ENCODE measurements around the gene GGT5. TPM values are rescaled to one million over a fixed set of nuclear protein-coding genes. Genes with fewer than 3 reads are reported as not detected.

Gene GGT5
- total and polyA plus RNA-seq, 4 experiments from 2014 or later = not detected

GRCh38 chr22:24180316-24181087 is 64.4 kb downstream of the GGT5 start:
- Histone ChIP-seq H3K27me3 (ENCODE audit: insufficient read depth, low read length) (no peaks in the 10 kb centered on the region), H3K4me3 (ENCODE audit: low read length in 2 of 2) (no peak overlapping the region), H3K9me3 (ENCODE audit: control insufficient read depth in 1 of 2, low read length in 2 of 2) (no peaks in the 10 kb centered on the region), H3K36me3 (ENCODE audit: insufficient read depth, low read length) (peaks cover 11% of the 10 kb centered on the region), H3K27ac (ENCODE audit: low read depth, low read length) (no peak overlapping the region), H3K4me1 (ENCODE audit: insufficient read depth, low read length) (no peaks in the 10 kb centered on the region)
- H3K36me3 Mint-ChIP-seq = peaks cover 0 to 18% of the 10 kb centered on the region in 2 donors
- no peaks in the 10 kb centered on the region for H3K27me3 Mint-ChIP-seq
- DNase-seq = peak in 1 of 5 donors; percentile 5
- H3K4me1 Mint-ChIP-seq = no peaks in the 10 kb centered on the region
- POLR2A ChIA-PET (ENCODE audit: partially characterized antibody) = interaction anchor here (1.1 to 1.8 kb wide), 3 partner anchors 23 to 26 kb away, joined by 3 to 8 read pairs (median 3); no protein-coding TSS in a partner anchor
- H3K27ac Mint-ChIP-seq = no peak overlapping the region
- CTCF ChIA-PET (ENCODE audit: partially characterized antibody) = interaction anchor here (1.6 to 3.0 kb wide), 2 partner anchors 8 to 48 kb away, joined by 3 to 11 read pairs; no protein-coding TSS in a partner anchor
- H3K4me3 Mint-ChIP-seq = no peak overlapping the region
- intact Hi-C loops (cut with micrococcal nuclease) = no loop called here
- no peaks in the 10 kb centered on the region for H3K9me3 Mint-ChIP-seq

- peak in 1 of 5 donors; percentile 15 for DNase-seq
- H3K4me1 Mint-ChIP-seq = no peaks in the 10 kb centered on the region
- Histone ChIP-seq H3K4me1 (ENCODE audit: insufficient read depth, low read length) (no peaks in the 10 kb centered on the region), H3K27me3 (ENCODE audit: insufficient read depth, low read length) (no peaks in the 10 kb centered on the region), H3K27ac (ENCODE audit: low read depth, low read length) (no peak overlapping the region), H3K36me3 (ENCODE audit: insufficient read depth, low read length) (peaks cover 18% of the 10 kb centered on the region), H3K9me3 (ENCODE audit: control insufficient read depth in 1 of 2, low read length in 2 of 2) (no peaks in the 10 kb centered on the region), H3K4me3 (ENCODE audit: low read length in 2 of 2) (no peak overlapping the region)
- intact Hi-C loops (cut with micrococcal nuclease) = no loop called here
- no peak overlapping the region for H3K4me3 Mint-ChIP-seq
- peaks cover 0 to 27% of the 10 kb centered on the region in 2 donors for H3K36me3 Mint-ChIP-seq
- H3K27ac Mint-ChIP-seq = peak overlapping the region in 4 of 7 donors; percentile 25 to 66 (median 42)
- CTCF ChIA-PET (ENCODE audit: partially characterized antibody) = interaction anchor here (1.0 to 3.0 kb wide), 2 partner anchors 23 to 47 kb away, joined by 4 to 11 read pairs; no protein-coding TSS in a partner anchor
- POLR2A ChIA-PET (ENCODE audit: partially characterized antibody) = interaction anchor here (1.2 to 1.8 kb wide), 3 partner anchors 23 to 63 kb away, joined by 3 to 8 read pairs (median 3); no protein-coding TSS in a partner anchor
- H3K9me3 Mint-ChIP-seq = no peaks in the 10 kb centered on the region
- H3K27me3 Mint-ChIP-seq = no peaks in the 10 kb centered on the region
These were observed 65.2 kb downstream of the GGT5 start for GRCh38 chr22:24179478-24180210.

- no peak overlapping the region for H3K4me3 ChIP-seq (ENCODE audit: low read length in 2 of 2)
- Mint-ChIP-seq H3K4me3 (no peak overlapping the region), H3K9me3 (no peaks in the 10 kb centered on the region), H3K4me1 (no peaks in the 10 kb centered on the region), H3K36me3 (peaks cover 0 to 30% of the 10 kb centered on the region in 2 donors), H3K27me3 (no peaks in the 10 kb centered on the region), H3K27ac (peak overlapping the region in 2 of 7 donors; percentile 3 to 55)
- no peak overlapping the region for H3K27ac ChIP-seq (ENCODE audit: low read depth, low read length)
- peak in 1 of 5 donors; percentile 31 for DNase-seq
- CTCF ChIA-PET (ENCODE audit: partially characterized antibody) = interaction anchor here (0.9 to 3.0 kb wide), 3 partner anchors 22 to 46 kb away, joined by 3 to 11 read pairs (median 4); no protein-coding TSS in a partner anchor
- H3K27me3 ChIP-seq (ENCODE audit: insufficient read depth, low read length) = no peaks in the 10 kb centered on the region
- intact Hi-C loops (cut with micrococcal nuclease) = no loop called here
- H3K36me3 ChIP-seq (ENCODE audit: insufficient read depth, low read length) = peaks cover 19% of the 10 kb centered on the region
- H3K4me1 ChIP-seq (ENCODE audit: insufficient read depth, low read length) = no peaks in the 10 kb centered on the region
- POLR2A ChIA-PET (ENCODE audit: partially characterized antibody) = interaction anchor here (1.2 to 1.3 kb wide), 2 partner anchors 22 to 64 kb away, joined by 3 to 8 read pairs; no protein-coding TSS in a partner anchor
- no peaks in the 10 kb centered on the region for H3K9me3 ChIP-seq (ENCODE audit: control insufficient read depth in 1 of 2, low read length in 2 of 2)
These were observed 66.1 kb downstream of the GGT5 start for GRCh38 chr22:24178502-24179440.

GRCh38 chr22:24178021-24178431 is 66.9 kb downstream of the GGT5 start:
- Mint-ChIP-seq H3K27me3 (no peaks in the 10 kb centered on the region), H3K4me3 (no peak overlapping the region), H3K4me1 (no peaks in the 10 kb centered on the region), H3K36me3 (peaks cover 0 to 38% of the 10 kb centered on the region in 2 donors), H3K27ac (no peak overlapping the region), H3K9me3 (no peaks in the 10 kb centered on the region)
- Histone ChIP-seq H3K9me3 (ENCODE audit: control insufficient read depth in 1 of 2, low read length in 2 of 2) (no peaks in the 10 kb centered on the region), H3K27ac (ENCODE audit: low read depth, low read length) (no peak overlapping the region), H3K36me3 (ENCODE audit: insufficient read depth, low read length) (peaks cover 23% of the 10 kb centered on the region), H3K27me3 (ENCODE audit: insufficient read depth, low read length) (no peaks in the 10 kb centered on the region), H3K4me1 (ENCODE audit: insufficient read depth, low read length) (no peaks in the 10 kb centered on the region), H3K4me3 (ENCODE audit: low read length in 2 of 2) (no peak overlapping the region)
- peak in 1 of 5 donors; percentile 7 for DNase-seq
- ChIA-PET CTCF (ENCODE audit: partially characterized antibody) (interaction anchor here (0.9 to 8.0 kb wide), 3 partner anchors 23 to 46 kb away, joined by 3 to 111 read pairs (median 104); no protein-coding TSS in a partner anchor), POLR2A (ENCODE audit: partially characterized antibody) (interaction anchor here (1.2 kb wide), 1 partner anchor 65 kb away, joined by 3 read pairs; no protein-coding TSS in a partner anchor)
- intact Hi-C loops (cut with micrococcal nuclease) = no loop called here

GRCh38 chr22:24177456-24177855 is 67.4 kb downstream of the GGT5 start:
- H3K9me3 ChIP-seq (ENCODE audit: control insufficient read depth in 1 of 2, low read length in 2 of 2) = no peaks in the 10 kb centered on the region
- H3K27me3 ChIP-seq (ENCODE audit: insufficient read depth, low read length) = no peaks in the 10 kb centered on the region
- Mint-ChIP-seq H3K27ac (no peak overlapping the region), H3K36me3 (peaks cover 0 to 42% of the 10 kb centered on the region in 2 donors), H3K27me3 (no peaks in the 10 kb centered on the region), H3K4me1 (no peaks in the 10 kb centered on the region), H3K9me3 (no peaks in the 10 kb centered on the region), H3K4me3 (no peak overlapping the region)
- peak in 1 of 5 donors; percentile 6 for DNase-seq
- ChIA-PET POLR2A (ENCODE audit: partially characterized antibody) (no interaction called here), CTCF (ENCODE audit: partially characterized antibody) (interaction anchor here (5.5 to 8.0 kb wide), 2 partner anchors 22 to 45 kb away, joined by 104 to 111 read pairs; no protein-coding TSS in a partner anchor)
- peaks cover 29% of the 10 kb centered on the region for H3K36me3 ChIP-seq (ENCODE audit: insufficient read depth, low read length)
- intact Hi-C loops (cut with micrococcal nuclease) = no loop called here
- H3K4me3 ChIP-seq (ENCODE audit: low read length in 2 of 2) = no peak overlapping the region
- H3K4me1 ChIP-seq (ENCODE audit: insufficient read depth, low read length) = no peaks in the 10 kb centered on the region
- no peak overlapping the region for H3K27ac ChIP-seq (ENCODE audit: low read depth, low read length)

GRCh38 chr22:24177045-24177444 is 67.8 kb downstream of the GGT5 start:
- H3K4me1 Mint-ChIP-seq = no peaks in the 10 kb centered on the region
- no peak overlapping the region for H3K4me3 ChIP-seq (ENCODE audit: low read length in 2 of 2)
- H3K27me3 ChIP-seq (ENCODE audit: insufficient read depth, low read length) = no peaks in the 10 kb centered on the region
- no peak overlapping the region for H3K4me3 Mint-ChIP-seq
- ChIA-PET CTCF (ENCODE audit: partially characterized antibody) (interaction anchor here (5.5 to 8.0 kb wide), 2 partner anchors 22 to 45 kb away, joined by 104 to 111 read pairs; no protein-coding TSS in a partner anchor), POLR2A (ENCODE audit: partially characterized antibody) (no interaction called here)
- H3K36me3 ChIP-seq (ENCODE audit: insufficient read depth, low read length) = peaks cover 33% of the 10 kb centered on the region
- H3K4me1 ChIP-seq (ENCODE audit: insufficient read depth, low read length) = no peaks in the 10 kb centered on the region
- no peaks in the 10 kb centered on the region for H3K27me3 Mint-ChIP-seq
- H3K9me3 ChIP-seq (ENCODE audit: control insufficient read depth in 1 of 2, low read length in 2 of 2) = no peaks in the 10 kb centered on the region
- peaks cover 0 to 45% of the 10 kb centered on the region in 2 donors for H3K36me3 Mint-ChIP-seq
- peak in 1 of 5 donors; percentile 15 for DNase-seq
- H3K27ac Mint-ChIP-seq = no peak overlapping the region
- H3K9me3 Mint-ChIP-seq = no peaks in the 10 kb centered on the region
- intact Hi-C loops (cut with micrococcal nuclease) = no loop called here
- no peak overlapping the region for H3K27ac ChIP-seq (ENCODE audit: low read depth, low read length)
